T-helper 17 cell (primary cell): ENCODE measurements around the gene PUDP. TPM values are rescaled to one million over a fixed set of nuclear protein-coding genes. Genes with fewer than 3 reads are reported as not detected.

Experiments used
- ATAC-seq: fragments of 150-1000 bp; cut with Tn5 transposase; 2 replicates; pipeline ENCODE4 v1.10.0; 2021; ENCODE audit warnings: mild to moderate bottlenecking, moderate library complexity
- DNase-seq, 3 donors: peaks; one replicate each; pipeline versions ENCODE4 v3.0.0 to v3.0.0-alpha.2; 2020 to 2021
- H3K9me3 ChIP-seq: one replicate; pipeline ENCODE4 v1.7.0; 2013; ENCODE audit warnings: low read length, mild to moderate bottlenecking; ENCODE audit not compliant: control insufficient read depth, poor library complexity, severe bottlenecking
- H3K27ac Mint-ChIP-seq: one replicate; pipeline ENCODE4 v1.8.0; 2022; ENCODE audit warnings: mild to moderate bottlenecking, moderate library complexity, mixed read lengths
- H3K27me3 Mint-ChIP-seq: one replicate; pipeline ENCODE4 v1.8.0; 2022; ENCODE audit warnings: mixed read lengths
- H3K36me3 Mint-ChIP-seq: one replicate; pipeline ENCODE4 v1.8.0; 2022; ENCODE audit warnings: low read depth, mixed read lengths
- H3K4me1 Mint-ChIP-seq: one replicate; pipeline ENCODE4 v1.8.0; 2022; ENCODE audit warnings: mild to moderate bottlenecking, mixed read lengths
- H3K4me3 Mint-ChIP-seq: one replicate; pipeline ENCODE4 v1.8.0; 2022; ENCODE audit warnings: mild to moderate bottlenecking, moderate library complexity, mixed read lengths
- total RNA-seq, 4 donors: library from RNA in 2 of 4; stranded (reverse) in 2 of 4; gene quantifications; one replicate each; pipeline ENCODE4 v1.2.3 and lab custom pipeline; 2022 to 2026

The PUDP gene
- total RNA-seq, 2 donors from 2014 or later = 7.4 to 8.4 TPM

- Mint-ChIP-seq H3K36me3 (peaks cover 3% of the 10 kb centered on the region), H3K27me3 (no peaks in the 10 kb centered on the region), H3K27ac (no peak overlapping the region), H3K4me3 (no peak overlapping the region), H3K4me1 (peaks cover 22% of the 10 kb centered on the region)
- no peak for ATAC-seq
- no peaks in the 10 kb centered on the region for H3K9me3 ChIP-seq
- DNase-seq = no peak
These were observed 75.1 kb downstream of the PUDP start for GRCh38 chrX:7072856-7073255.

- no peaks in the 10 kb centered on the region for H3K9me3 ChIP-seq
- ATAC-seq (no peak), DNase-seq (no peak)
- Mint-ChIP-seq H3K27me3 (no peaks in the 10 kb centered on the region), H3K4me3 (no peak overlapping the region), H3K36me3 (peaks cover 3% of the 10 kb centered on the region), H3K27ac (no peak overlapping the region), H3K4me1 (peaks cover 24% of the 10 kb centered on the region)
These were observed 76.6 kb downstream of the PUDP start for GRCh38 chrX:7071390-7071789.

GRCh38 chrX:7069556-7069955 is 78.4 kb downstream of the PUDP start:
- H3K4me1 Mint-ChIP-seq = peaks cover 24% of the 10 kb centered on the region

GRCh38 chrX:7068939-7069367 is 79.0 kb downstream of the PUDP start:
- Mint-ChIP-seq H3K4me3 (peak overlapping the region; percentile 78), H3K4me1 (peaks cover 25% of the 10 kb centered on the region), H3K27me3 (no peaks in the 10 kb centered on the region), H3K36me3 (peaks cover 3% of the 10 kb centered on the region), H3K27ac (peak overlapping the region; percentile 41)
- H3K9me3 ChIP-seq = no peaks in the 10 kb centered on the region
- ATAC-seq (no peak), DNase-seq (no peak)

More at GRCh38 chrX:7069556-7069955, 78.4 kb downstream of the PUDP start:
- H3K36me3 Mint-ChIP-seq = peaks cover 3% of the 10 kb centered on the region
- no peaks in the 10 kb centered on the region for H3K27me3 Mint-ChIP-seq
- ATAC-seq (no peak), DNase-seq (no peak)
- no peaks in the 10 kb centered on the region for H3K9me3 ChIP-seq
- peak overlapping the region; percentile 53 for H3K4me3 Mint-ChIP-seq
- H3K27ac Mint-ChIP-seq = no peak overlapping the region

GRCh38 chrX:7067256-7067655 is 80.7 kb downstream of the PUDP start:
- H3K9me3 ChIP-seq = no peaks in the 10 kb centered on the region
- Mint-ChIP-seq H3K27me3 (no peaks in the 10 kb centered on the region), H3K4me1 (peaks cover 25% of the 10 kb centered on the region), H3K27ac (no peak overlapping the region), H3K4me3 (no peak overlapping the region), H3K36me3 (peaks cover 4% of the 10 kb centered on the region)
- DNase-seq (no peak), ATAC-seq (no peak)

- peaks cover 27% of the 10 kb centered on the region for H3K4me1 Mint-ChIP-seq
- H3K27ac Mint-ChIP-seq = no peak overlapping the region
- H3K27me3 Mint-ChIP-seq = no peaks in the 10 kb centered on the region
- H3K9me3 ChIP-seq = no peaks in the 10 kb centered on the region
- H3K4me3 Mint-ChIP-seq = no peak overlapping the region
- no peak for DNase-seq
- peaks cover 6% of the 10 kb centered on the region for H3K36me3 Mint-ChIP-seq
- ATAC-seq = no peak
These were observed 82.5 kb downstream of the PUDP start for GRCh38 chrX:7065473-7065872.

GRCh38 chrX:7062903-7063302 is 85.0 kb downstream of the PUDP start:
- Mint-ChIP-seq H3K27me3 (no peaks in the 10 kb centered on the region), H3K36me3 (peaks cover 5% of the 10 kb centered on the region), H3K27ac (no peak overlapping the region), H3K4me1 (peaks cover 16% of the 10 kb centered on the region), H3K4me3 (no peak overlapping the region)
- DNase-seq (no peak), ATAC-seq (no peak)
- H3K9me3 ChIP-seq = no peaks in the 10 kb centered on the region

GRCh38 chrX:7062276-7062675 is 85.7 kb downstream of the PUDP start:
- DNase-seq = no peak

GRCh38 chrX:7061429-7061828 is 86.5 kb downstream of the PUDP start:
- DNase-seq (no peak), ATAC-seq (no peak)
- peaks cover 5% of the 10 kb centered on the region for H3K36me3 Mint-ChIP-seq
- no peak overlapping the region for H3K27ac Mint-ChIP-seq
- H3K4me3 Mint-ChIP-seq = no peak overlapping the region
- peaks cover 14% of the 10 kb centered on the region for H3K4me1 Mint-ChIP-seq
- no peaks in the 10 kb centered on the region for H3K27me3 Mint-ChIP-seq
- no peaks in the 10 kb centered on the region for H3K9me3 ChIP-seq

More at GRCh38 chrX:7062276-7062675, 85.7 kb downstream of the PUDP start:
- H3K9me3 ChIP-seq = no peaks in the 10 kb centered on the region
- Mint-ChIP-seq H3K4me1 (peaks cover 15% of the 10 kb centered on the region), H3K27me3 (no peaks in the 10 kb centered on the region), H3K36me3 (peaks cover 5% of the 10 kb centered on the region), H3K4me3 (no peak overlapping the region), H3K27ac (no peak overlapping the region)
- no peak for ATAC-seq

- H3K4me3 Mint-ChIP-seq = no peak overlapping the region
- H3K36me3 Mint-ChIP-seq = peaks cover 5% of the 10 kb centered on the region
- peaks cover 14% of the 10 kb centered on the region for H3K4me1 Mint-ChIP-seq
- H3K27me3 Mint-ChIP-seq = no peaks in the 10 kb centered on the region
- no peaks in the 10 kb centered on the region for H3K9me3 ChIP-seq
- DNase-seq (no peak), ATAC-seq (no peak)
- no peak overlapping the region for H3K27ac Mint-ChIP-seq
These were observed 87.5 kb downstream of the PUDP start for GRCh38 chrX:7060444-7060843.

GRCh38 chrX:7059859-7060258 is 88.1 kb downstream of the PUDP start:
- H3K36me3 Mint-ChIP-seq = peaks cover 5% of the 10 kb centered on the region
- DNase-seq = no peak
- ATAC-seq = no peak
- H3K27ac Mint-ChIP-seq = no peak overlapping the region
- peaks cover 14% of the 10 kb centered on the region for H3K4me1 Mint-ChIP-seq
- H3K27me3 Mint-ChIP-seq = no peaks in the 10 kb centered on the region
- no peak overlapping the region for H3K4me3 Mint-ChIP-seq
- H3K9me3 ChIP-seq = no peaks in the 10 kb centered on the region

GRCh38 chrX:7059214-7059838 is 88.6 kb downstream of the PUDP start:
- H3K9me3 ChIP-seq = no peaks in the 10 kb centered on the region
- no peak overlapping the region for H3K4me3 Mint-ChIP-seq
- DNase-seq = no peak
- no peaks in the 10 kb centered on the region for H3K27me3 Mint-ChIP-seq
- ATAC-seq = peak; percentile 27
- peaks cover 5% of the 10 kb centered on the region for H3K36me3 Mint-ChIP-seq
- peaks cover 14% of the 10 kb centered on the region for H3K4me1 Mint-ChIP-seq
- H3K27ac Mint-ChIP-seq = peak overlapping the region; percentile 62

- no peak overlapping the region for H3K4me3 Mint-ChIP-seq
- no peak overlapping the region for H3K27ac Mint-ChIP-seq
- DNase-seq = no peak
- H3K4me1 Mint-ChIP-seq = peaks cover 6% of the 10 kb centered on the region
- H3K9me3 ChIP-seq = no peaks in the 10 kb centered on the region
- no peak for ATAC-seq
- no peaks in the 10 kb centered on the region for H3K27me3 Mint-ChIP-seq
- peaks cover 2% of the 10 kb centered on the region for H3K36me3 Mint-ChIP-seq
These were observed 92.4 kb downstream of the PUDP start for GRCh38 chrX:7055386-7056137.
